ACHN (cell line): Measurements from ENCODE around the gene PCDHGC4.
A peak's percentile ranks its signal among the peaks of the same experiment; 100 is the strongest.

Source experiments
- DNase-seq: peaks from one replicate; pipeline ENCODE4 v3.0.0-alpha.2; 2015
- in situ Hi-C: cut with HindIII; loops from 2 replicates; pipeline ENCODE4 v1.10.0; 2017; ENCODE audit warnings: low sequenced_read_pairs, low pct_ligation_motif_present, low pct_unique_long_range_greater_than_20kb

The PCDHGC4 gene

GRCh38 chr5:141484641-141485311, at the start of gene PCDHGC4:
Gene PCDHGC4 (plus strand): TSS chr5:141485030. CDS start chr5:141485174, 144 bp downstream.
- in situ Hi-C loops, result no loop called here
- DNase-seq, result no peak

GRCh38 chr5:141437221-141437620, 47.6 kb upstream of the PCDHGC4 start:
- in situ Hi-C loops, result no loop called here
- DNase-seq, result no peak

GRCh38 chr5:141439411-141440141, 45.3 kb upstream of the PCDHGC4 start:
- no peak for DNase-seq

GRCh38 chr5:141440341-141440740, 44.5 kb upstream of the PCDHGC4 start:
- no peak for DNase-seq
- in situ Hi-C loops, result no loop called here

More at GRCh38 chr5:141439411-141440141, 45.3 kb upstream of the PCDHGC4 start:
- in situ Hi-C loops, result no loop called here

- in situ Hi-C loops, result no loop called here
- DNase-seq, result no peak
Measured at GRCh38 chr5:141441571-141442170, 43.2 kb upstream of the PCDHGC4 start.

GRCh38 chr5:141465351-141465750, 19.5 kb upstream of the PCDHGC4 start:
- in situ Hi-C loops, result no loop called here
- no peak for DNase-seq

GRCh38 chr5:141475625-141476131, 9.2 kb upstream of the PCDHGC4 start, which contains the start of gene PCDHGC3:
Gene PCDHGC3 (plus strand): TSS chr5:141475966. CDS start chr5:141476117, 151 bp downstream.
- in situ Hi-C loops, result no loop called here

GRCh38 chr5:141476132-141476911, 8.5 kb upstream of the PCDHGC4 start:
- peak; percentile 62 for DNase-seq
- in situ Hi-C loops, result no loop called here

More at GRCh38 chr5:141475625-141476131, 9.2 kb upstream of the PCDHGC4 start, which contains the start of gene PCDHGC3:
- DNase-seq, result peak; percentile 95

- in situ Hi-C loops, result no loop called here
- no peak for DNase-seq
Measured at GRCh38 chr5:141477044-141477575, 7.7 kb upstream of the PCDHGC4 start.

GRCh38 chr5:141477815-141478214, 7.0 kb upstream of the PCDHGC4 start:
- in situ Hi-C loops, result no loop called here
- DNase-seq, result no peak

GRCh38 chr5:141478321-141478945, 6.4 kb upstream of the PCDHGC4 start:
- no peak for DNase-seq
- in situ Hi-C loops, result no loop called here

GRCh38 chr5:141479776-141480175, 5.1 kb upstream of the PCDHGC4 start:
- in situ Hi-C loops, result no loop called here
- DNase-seq, result no peak

- in situ Hi-C loops, result no loop called here
- DNase-seq, result no peak
Measured at GRCh38 chr5:141483902-141484301, 928 bp upstream of the PCDHGC4 start.

GRCh38 chr5:141484310-141484640, 555 bp upstream of the PCDHGC4 start:
- DNase-seq, result no peak
- in situ Hi-C loops, result no loop called here

GRCh38 chr5:141485321-141486055, 658 bp downstream of the PCDHGC4 start:
- no peak for DNase-seq
- in situ Hi-C loops, result no loop called here

GRCh38 chr5:141486091-141486490, 1.3 kb downstream of the PCDHGC4 start:
- in situ Hi-C loops, result no loop called here
- no peak for DNase-seq

- DNase-seq, result no peak
- in situ Hi-C loops, result no loop called here
Measured at GRCh38 chr5:141487131-141487530, 2.3 kb downstream of the PCDHGC4 start.
